Neutrophil (primary cell): ENCODE results near the gene TLK1.

Source experiments
- H3K27ac ChIP-seq: fragments of 200-600 bp; sonication (generic); 2 replicates; pipeline ENCODE4 v1.5.1; 2016; ENCODE audit warnings: mild to moderate bottlenecking, moderate library complexity
- H3K27me3 ChIP-seq: fragments of 200-600 bp; sonication (generic); 2 replicates; pipeline ENCODE4 v1.6.0; 2016; ENCODE audit warnings: mild to moderate bottlenecking
- H3K36me3 ChIP-seq: fragments of 200-600 bp; sonication (generic); 2 replicates; pipeline ENCODE4 v1.5.1; 2017
- H3K4me1 ChIP-seq, 2 experiments: fragments of 200-600 bp in 1 of 2; sonication (generic) in 1 of 2; 1 replicate in 1 of 2; 2 replicates in 1 of 2; pipeline versions ENCODE4 v1.5.1 to v1.6.1; 2013 to 2016; ENCODE audit warnings: low read depth in 1 of 2, low read length in 1 of 2, mild to moderate bottlenecking in 1 of 2, moderate library complexity in 1 of 2; ENCODE audit not compliant: control insufficient read depth in 1 of 2, insufficient read depth in 1 of 2
- H3K4me3 ChIP-seq, 2 experiments: fragments of 200-600 bp in 1 of 2; sonication (generic) in 1 of 2; 1 replicate in 1 of 2; 2 replicates in 1 of 2; pipeline ENCODE4 v1.5.1; 2013 to 2016; ENCODE audit warnings: low read depth in 1 of 2, low read length in 1 of 2, mild to moderate bottlenecking in 1 of 2, moderate library complexity in 1 of 2
- H3K9me3 ChIP-seq: fragments of 200-600 bp; sonication (generic); 2 replicates; pipeline ENCODE4 v1.5.1; 2016
- TF ChIP-seq, protein P1 (sequence below): fragments of 200-600 bp; sonication (generic); IDR thresholded peaks from 2 replicates; pipeline ENCODE4 v1.5.1; 2016; ENCODE audit warnings: antibody characterized with exemption

Gene TLK1

DNA sequence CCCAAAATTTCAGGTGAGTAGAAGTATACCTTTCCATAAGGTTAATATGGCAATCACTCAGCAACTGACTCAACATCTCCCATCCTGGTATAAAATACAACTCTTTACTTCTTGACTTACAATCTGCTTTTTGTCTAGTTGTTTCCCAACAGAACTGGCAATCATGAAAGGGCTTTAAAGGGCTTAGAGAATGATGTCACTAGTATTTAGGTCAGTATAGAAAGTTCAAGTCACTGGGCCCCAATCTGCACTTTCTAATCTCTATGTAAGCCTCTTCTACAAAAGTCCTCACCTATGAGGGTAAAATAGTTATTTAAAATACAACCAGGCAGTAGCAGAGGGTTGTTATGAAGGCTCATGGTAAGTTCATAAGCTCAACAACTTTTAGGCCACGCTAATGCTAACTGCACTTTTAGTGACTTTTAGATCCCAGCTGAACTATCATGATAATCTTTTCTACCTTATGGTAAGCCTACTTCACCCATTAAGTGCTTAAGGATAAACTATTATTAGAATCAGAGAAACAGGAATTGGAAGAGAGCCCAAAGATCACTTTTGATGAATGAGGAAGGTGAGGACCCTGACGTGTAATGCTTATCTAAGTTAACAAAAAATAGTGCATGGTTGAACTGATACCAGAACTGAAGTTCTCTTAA, 152.0 kb downstream of the TLK1 start:
- H3K27ac ChIP-seq, result no peak overlapping the region
- H3K4me1 ChIP-seq, result no peaks in the 10 kb centered on the region
- H3K4me3 ChIP-seq, result no peak overlapping the region
- TF ChIP-seq, protein P1, sequence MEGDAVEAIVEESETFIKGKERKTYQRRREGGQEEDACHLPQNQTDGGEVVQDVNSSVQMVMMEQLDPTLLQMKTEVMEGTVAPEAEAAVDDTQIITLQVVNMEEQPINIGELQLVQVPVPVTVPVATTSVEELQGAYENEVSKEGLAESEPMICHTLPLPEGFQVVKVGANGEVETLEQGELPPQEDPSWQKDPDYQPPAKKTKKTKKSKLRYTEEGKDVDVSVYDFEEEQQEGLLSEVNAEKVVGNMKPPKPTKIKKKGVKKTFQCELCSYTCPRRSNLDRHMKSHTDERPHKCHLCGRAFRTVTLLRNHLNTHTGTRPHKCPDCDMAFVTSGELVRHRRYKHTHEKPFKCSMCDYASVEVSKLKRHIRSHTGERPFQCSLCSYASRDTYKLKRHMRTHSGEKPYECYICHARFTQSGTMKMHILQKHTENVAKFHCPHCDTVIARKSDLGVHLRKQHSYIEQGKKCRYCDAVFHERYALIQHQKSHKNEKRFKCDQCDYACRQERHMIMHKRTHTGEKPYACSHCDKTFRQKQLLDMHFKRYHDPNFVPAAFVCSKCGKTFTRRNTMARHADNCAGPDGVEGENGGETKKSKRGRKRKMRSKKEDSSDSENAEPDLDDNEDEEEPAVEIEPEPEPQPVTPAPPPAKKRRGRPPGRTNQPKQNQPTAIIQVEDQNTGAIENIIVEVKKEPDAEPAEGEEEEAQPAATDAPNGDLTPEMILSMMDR, result no peak
- no peaks in the 10 kb centered on the region for H3K27me3 ChIP-seq
- no peaks in the 10 kb centered on the region for H3K9me3 ChIP-seq
- H3K36me3 ChIP-seq, result peaks cover 58% of the 10 kb centered on the region

DNA sequence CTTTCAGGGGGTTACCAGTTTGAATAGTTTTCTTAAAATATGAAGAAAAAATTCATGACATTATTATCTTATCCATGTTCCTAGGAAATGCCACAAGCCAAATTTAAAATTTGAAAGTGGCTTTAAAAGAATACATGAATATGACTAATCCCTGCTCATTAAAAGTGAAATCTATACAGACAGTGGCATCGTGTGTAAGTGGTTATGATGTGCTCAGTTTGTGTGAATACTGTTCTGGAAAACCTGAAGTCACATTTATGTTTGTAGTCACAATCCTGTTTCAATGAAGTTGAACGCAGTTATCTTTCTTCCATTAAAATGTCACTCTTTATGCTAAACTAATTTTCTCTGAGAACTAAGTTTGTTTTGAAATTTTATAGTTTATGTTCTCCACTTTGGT, 155.9 kb downstream of the TLK1 start:
- Histone ChIP-seq H3K27ac (no peak overlapping the region), H3K9me3 (no peaks in the 10 kb centered on the region), H3K27me3 (no peaks in the 10 kb centered on the region), H3K4me3 (no peak overlapping the region), H3K4me1 (peaks cover 0 to 6% of the 10 kb centered on the region in 2 experiments), H3K36me3 (peaks cover 61% of the 10 kb centered on the region)
- TF ChIP-seq, protein P1, result no peak

DNA sequence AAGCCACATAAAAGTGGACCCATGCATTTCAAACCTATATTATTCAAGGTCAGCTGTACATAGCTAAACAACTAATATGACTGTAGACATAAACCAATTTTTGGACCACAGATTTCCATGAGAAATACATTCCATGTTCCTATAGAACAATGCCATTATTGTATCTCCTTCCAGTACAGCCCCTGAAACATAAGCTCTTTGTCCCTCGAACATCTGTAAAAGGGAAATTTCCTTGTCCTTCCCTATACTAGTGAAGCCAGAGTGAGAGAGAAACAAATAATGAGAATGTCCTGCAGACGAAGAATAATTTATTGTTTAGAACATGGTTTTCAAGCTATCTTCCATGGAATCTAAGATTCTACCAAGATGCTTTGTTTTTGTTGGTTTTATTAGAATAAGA, 156.3 kb downstream of the TLK1 start:
- Histone ChIP-seq H3K36me3 (peaks cover 65% of the 10 kb centered on the region), H3K9me3 (no peaks in the 10 kb centered on the region), H3K4me1 (peaks cover 0 to 6% of the 10 kb centered on the region in 2 experiments), H3K4me3 (no peak overlapping the region), H3K27ac (no peak overlapping the region), H3K27me3 (no peaks in the 10 kb centered on the region)
- TF ChIP-seq, protein P1, result no peak

DNA sequence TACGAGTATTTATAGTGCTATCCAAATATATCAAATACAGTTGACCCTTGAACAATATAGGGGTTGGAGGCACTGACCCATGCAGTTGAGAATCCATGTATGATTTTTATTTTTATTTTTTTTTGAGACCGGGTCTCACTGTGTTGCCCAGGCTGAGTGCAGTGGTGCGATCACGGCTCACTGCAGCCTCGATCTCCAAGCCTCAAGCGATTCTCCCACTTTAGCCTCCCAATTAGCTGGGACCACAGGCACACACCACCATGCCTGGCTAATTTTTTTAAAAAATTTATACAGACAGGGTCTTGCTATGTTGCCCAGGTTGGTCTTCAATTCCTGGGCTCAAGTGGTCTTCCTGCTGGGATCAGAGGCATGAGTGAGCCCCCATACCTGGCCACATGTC, 161.0 kb downstream of the TLK1 start:
- TF ChIP-seq, protein P1, result no peak

DNA sequence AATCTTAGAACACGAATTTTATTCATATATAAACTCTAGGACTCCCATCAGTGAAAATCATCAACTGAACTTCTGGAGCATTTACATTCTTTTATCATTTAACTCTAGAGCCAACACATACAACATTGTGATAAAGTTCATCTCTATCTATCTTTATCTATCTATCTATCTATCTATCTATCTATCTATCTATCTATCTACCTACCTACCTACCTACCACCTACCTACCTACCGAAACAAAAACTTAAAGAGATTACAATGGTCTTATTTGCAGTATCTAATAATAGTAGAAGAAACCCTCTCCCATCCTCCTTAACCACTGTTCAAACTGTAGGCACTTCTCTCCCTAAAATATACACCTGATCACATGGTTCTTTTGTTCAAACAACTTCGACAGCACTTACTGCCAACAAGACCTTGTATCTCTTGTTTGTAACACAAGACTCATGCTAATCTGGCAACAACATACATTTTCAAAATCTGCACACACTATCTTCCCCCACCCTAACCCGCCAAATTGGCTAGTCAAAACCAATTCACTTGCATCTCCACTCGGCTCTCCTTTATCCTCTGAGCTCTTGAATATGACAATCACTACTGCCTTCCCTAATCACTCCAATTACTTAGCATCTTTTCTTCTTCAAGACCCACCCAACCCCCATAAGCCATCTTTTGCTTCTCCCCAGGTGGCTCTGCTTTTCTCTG, 162.6 kb downstream of the TLK1 start:
- peaks cover 0 to 6% of the 10 kb centered on the region in 2 experiments for H3K4me1 ChIP-seq
- peaks cover 66% of the 10 kb centered on the region for H3K36me3 ChIP-seq
- no peak overlapping the region for H3K4me3 ChIP-seq
- H3K9me3 ChIP-seq, result no peaks in the 10 kb centered on the region
- H3K27me3 ChIP-seq, result no peaks in the 10 kb centered on the region
- TF ChIP-seq, protein P1, result no peak
- no peak overlapping the region for H3K27ac ChIP-seq

More for the DNA sequence above, 161.0 kb downstream of the TLK1 start:
- H3K4me3 ChIP-seq, result no peak overlapping the region
- H3K27ac ChIP-seq, result no peak overlapping the region
- no peaks in the 10 kb centered on the region for H3K9me3 ChIP-seq
- H3K27me3 ChIP-seq, result no peaks in the 10 kb centered on the region
- H3K4me1 ChIP-seq, result peaks cover 0 to 6% of the 10 kb centered on the region in 2 experiments
- H3K36me3 ChIP-seq, result peaks cover 67% of the 10 kb centered on the region
